K562 (cell line): ENCODE results near the gene FAR2. TPM values are rescaled to one million over a fixed set of nuclear protein-coding genes. Genes with fewer than 3 reads are reported as not detected.

Experiments used
- BRD4 ChIP-seq: fragments of 200-600 bp; sonication (generic); IDR thresholded peaks from 2 replicates; pipeline ENCODE4 v1.6.1; 2017; ENCODE audit warnings: inconsistent platforms
- CBX8 ChIP-seq: fragments of 200-600 bp; sonication (generic); IDR thresholded peaks from 2 replicates; pipeline ENCODE4 v1.6.1; 2012; ENCODE audit warnings: borderline replicate concordance, mixed run types, low read depth, mild to moderate bottlenecking, moderate library complexity, mixed read lengths, low read length, control low read depth, inconsistent platforms; ENCODE audit not compliant: poor library complexity, severe bottlenecking; ENCODE audit errors: extremely low read depth
- CCAR2 ChIP-seq: fragments of 200-400 bp; formaldehyde crosslinking; IDR thresholded peaks from 2 replicates; pipeline ENCODE4 v1.6.1; 2017; ENCODE audit warnings: mild to moderate bottlenecking, low read depth, low read length
- CCNT2 ChIP-seq: IDR thresholded peaks from 2 replicates; pipeline ENCODE4 v1.6.1; 2011; ENCODE audit warnings: borderline replicate concordance, low read depth, mild to moderate bottlenecking, moderate library complexity, mixed read lengths, low read length; ENCODE audit not compliant: insufficient read length; ENCODE audit errors: extremely low read depth
- COPS2 ChIP-seq: fragments of 450-650 bp; conservative IDR thresholded peaks from 2 replicates; pipeline ENCODE4 v1.6.1; 2016; ENCODE audit warnings: mild to moderate bottlenecking, moderate library complexity
- CREBBP ChIP-seq: IDR thresholded peaks from one replicate; pipeline ENCODE4 v1.6.1; 2012; ENCODE audit warnings: low read depth, mild to moderate bottlenecking, control low read depth, inconsistent platforms, low read length
- E2F4 ChIP-seq: sonication (generic); formaldehyde crosslinking; IDR thresholded peaks from 2 replicates; pipeline ENCODE4 v1.8.0; 2022; ENCODE audit warnings: mild to moderate bottlenecking, low read depth, missing genetic modification reagents
- FOXA3 ChIP-seq, 2 experiments: fragments of 450-650 bp in 1 of 2; sonication (generic) in 1 of 2; formaldehyde crosslinking; IDR thresholded peaks in 1 of 2; conservative IDR thresholded peaks in 1 of 2; 2 replicates each; pipeline versions ENCODE4 v1.4.0 to v1.8.0; 2020 to 2022; ENCODE audit warnings: mild to moderate bottlenecking in 2 of 2, missing genetic modification reagents in 1 of 2
- HDAC1 ChIP-seq, 2 experiments: fragments of 450-650 bp; IDR thresholded peaks; 2 replicates each; pipeline ENCODE4 v1.6.1; 2016 to 2017; ENCODE audit warnings: inconsistent platforms in 1 of 2, mild to moderate bottlenecking in 1 of 2, moderate library complexity in 1 of 2
- HDGF ChIP-seq: fragments of 450-650 bp; IDR thresholded peaks from 2 replicates; pipeline ENCODE4 v1.6.1; 2016
- ID3 ChIP-seq, 2 experiments: fragments of 250-450 bp in 1 of 2; fragments of 450-650 bp in 1 of 2; sonication (Bioruptor Pico) in 1 of 2; IDR thresholded peaks; 2 replicates each; pipeline versions ENCODE4 v1.6.1 to v1.8.0; 2016 to 2021; ENCODE audit warnings: mild to moderate bottlenecking in 2 of 2, moderate library complexity in 2 of 2, missing compliant biosample characterization in 1 of 2, missing genetic modification characterization in 1 of 2
- KDM5B ChIP-seq: fragments of 200-600 bp; sonication (generic); IDR thresholded peaks from 2 replicates; pipeline ENCODE4 v1.6.1; 2012; ENCODE audit warnings: low read depth, mild to moderate bottlenecking, moderate library complexity, low read length, control low read depth, inconsistent platforms; ENCODE audit not compliant: insufficient replicate concordance
- KLF6 ChIP-seq: fragments of 250-450 bp; sonication (Bioruptor Pico); IDR thresholded peaks from 2 replicates; pipeline ENCODE4 v1.4.0; 2020; ENCODE audit warnings: mild to moderate bottlenecking, moderate library complexity, borderline replicate concordance
- MXI1 ChIP-seq: IDR thresholded peaks from 2 replicates; pipeline ENCODE4 v1.6.1; 2011; ENCODE audit warnings: low read depth, mild to moderate bottlenecking, improper control_type of control experiment, low read length
- PCBP1 ChIP-seq: fragments of 200-400 bp; formaldehyde crosslinking; IDR thresholded peaks from 2 replicates; pipeline ENCODE4 v1.6.1; 2018; ENCODE audit warnings: mild to moderate bottlenecking, low read depth, low read length; ENCODE audit not compliant: poor library complexity, severe bottlenecking
- POLR3A ChIP-seq: IDR thresholded peaks from 2 replicates; pipeline ENCODE4 v1.6.1; 2011; ENCODE audit warnings: borderline replicate concordance, mild to moderate bottlenecking, moderate library complexity; ENCODE audit not compliant: insufficient read length, insufficient read depth; ENCODE audit errors: extremely low read depth
- SMAD2 ChIP-seq: fragments of 150-350 bp; IDR thresholded peaks from 2 replicates; pipeline ENCODE4 v1.6.1; 2014; ENCODE audit warnings: low read depth, mild to moderate bottlenecking, low read length
- TBP ChIP-seq: optimal IDR thresholded peaks from 2 replicates; pipeline ENCODE3; 2011; ENCODE audit warnings: low read depth, low read length, improper control_type of control experiment
- U2AF2 ChIP-seq: fragments of 200-400 bp; formaldehyde crosslinking; optimal IDR thresholded peaks from 2 replicates; pipeline ENCODE3; 2017; ENCODE audit warnings: low read depth, mild to moderate bottlenecking, low read length
- USF2 ChIP-seq: sonication (generic); formaldehyde crosslinking; IDR thresholded peaks from 2 replicates; pipeline ENCODE4 v1.5.0; 2020; ENCODE audit warnings: missing genetic modification reagents
- XRCC3 ChIP-seq: fragments of 450-650 bp; IDR thresholded peaks from 2 replicates; pipeline ENCODE4 v1.6.1; 2017; ENCODE audit warnings: mild to moderate bottlenecking, moderate library complexity
- ZC3H11A ChIP-seq: IDR thresholded peaks from 2 replicates; pipeline ENCODE4 v1.6.1; 2012; ENCODE audit warnings: low read depth, low read length, improper control_type of control experiment
- ZKSCAN1 ChIP-seq: fragments of 150-350 bp; IDR thresholded peaks from 2 replicates; pipeline ENCODE4 v1.6.1; 2016; ENCODE audit warnings: low read depth, low read length
- ZNF174 ChIP-seq: fragments of 250-450 bp; sonication (Bioruptor Pico); IDR thresholded peaks from 2 replicates; pipeline ENCODE4 v1.4.0; 2020; ENCODE audit warnings: mild to moderate bottlenecking
- ZNF431 ChIP-seq: sonication (generic); formaldehyde crosslinking; IDR thresholded peaks from 2 replicates; pipeline ENCODE4 v1.8.0; 2022; ENCODE audit warnings: mild to moderate bottlenecking, missing genetic modification reagents
- polyA plus RNA-seq, 8 experiments: library from polyadenylated mRNA; depleted of rRNA in 4 of 8; stranded (reverse) in 5 of 8; unstranded in 3 of 8; fragments of >200 nt; fragmentation: Nextera tagmentation in 2 of 8; fragmentation: Illumina TruSeq in 1 of 8; extraction: Ambion mirVana in 2 of 8; extraction: Trizol in 1 of 8; gene quantifications; 2 replicates each; pipeline versions ENCODE4 v1.2.1 to v1.2.3, GENCODE V29; 2011 to 2014; ENCODE audit warnings: inconsistent platforms in 1 of 8, missing spikeins in 1 of 8
- total RNA-seq, 7 experiments: library from RNA; depleted of rRNA in 6 of 7; stranded (reverse); fragments of >200 nt in 6 of 7; fragmentation: Illumina TruSeq in 2 of 7; extraction: Trizol in 2 of 7; gene quantifications; 2 replicates each; pipeline versions ENCODE4 v1.2.1 to v1.2.3, GENCODE V29; 2011 to 2021; ENCODE audit warnings: low replicate concordance in 1 of 7
- TF ChIP-seq, protein P1 (sequence below): sonication (generic); formaldehyde crosslinking; IDR thresholded peaks from 2 replicates; pipeline ENCODE4 v1.9.0; 2022; ENCODE audit warnings: mild to moderate bottlenecking, missing genetic modification reagents

The FAR2 gene
- total and polyA plus RNA-seq, 9 of the 15 experiments (the other 6 are each of a cell fraction or from before 2014, with no cell fraction given) = 5.0 to 13.4 (median 8.5) TPM

GRCh38 chr12:29148911-29149690 is at the start of gene FAR2 (continued):
- TF ChIP-seq PCBP1 (peak; percentile 80), CCAR2 (no peak), ZNF174 (CRISPR knock-in tag) (no peak), XRCC3 (no peak), ZKSCAN1 (no peak), KLF6 (no peak), HDGF (no peak), E2F4 (CRISPR knock-in tag) (no peak), ZNF431 (CRISPR knock-in tag) (no peak), ID3 (CRISPR knock-in tag; IDR thresholded peaks at IDR 0.05) (no peak), ID3 (tag; IDR thresholded peaks at IDR 0.05) (no peak), POLR3A (no peak), FOXA3 (CRISPR knock-in tag; conservative IDR thresholded peaks at IDR 0.05 in 1 of 2, IDR thresholded peaks at IDR 0.05 in 1 of 2) (no peak), MXI1 (no peak), KDM5B (no peak), TBP (peak; percentile 60), CCNT2 (no peak), ZC3H11A (no peak), USF2 (CRISPR knock-in tag) (no peak), COPS2 (no peak), SMAD2 (no peak), U2AF2 (no peak), HDAC1 (IDR thresholded peaks at IDR 0.05) (no peak), BRD4 (peak; percentile 46; the same call in 1 of the 2 replicates), CREBBP (no peak), CBX8 (no peak)
- TF ChIP-seq, protein P1, sequence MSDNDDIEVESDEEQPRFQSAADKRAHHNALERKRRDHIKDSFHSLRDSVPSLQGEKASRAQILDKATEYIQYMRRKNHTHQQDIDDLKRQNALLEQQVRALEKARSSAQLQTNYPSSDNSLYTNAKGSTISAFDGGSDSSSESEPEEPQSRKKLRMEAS = no peak; the same call in 1 of the 2 replicates
